Natural killer cell (primary cell): ENCODE results near the gene YPEL1. TPM values are rescaled to one million over a fixed set of nuclear protein-coding genes. Genes with fewer than 3 reads are reported as not detected.
A peak's percentile ranks its signal among the peaks of the same experiment; 100 is the strongest.
"Not testable (repeated sequence)": the region's sequence is repeated elsewhere in the genome, so short reads cannot be mapped to it uniquely, and the experiment has no call there.

Experiments used
- ATAC-seq, 3 donors: fragments of 150-1000 bp in 2 of 3; fragments of 200-7000 bp in 1 of 3; cut with Tn5 transposase; 1 replicate in 1 of 3; 2 replicates in 2 of 3; pipeline ENCODE4 v1.10.0; 2021; ENCODE audit warnings: mild to moderate bottlenecking in 2 of 3, moderate library complexity in 2 of 3
- DNase-seq, 2 donors: peaks; one replicate each; pipeline versions ENCODE4 v3.0.0 to v3.0.0-alpha.2; 2013 to 2021; ENCODE audit warnings: mixed read lengths in 1 of 2
- H3K27ac ChIP-seq: one replicate; pipeline ENCODE4 v1.5.1; 2013; ENCODE audit warnings: mild to moderate bottlenecking, low read length
- H3K27me3 ChIP-seq: one replicate; pipeline ENCODE4 v1.6.1; 2013; ENCODE audit warnings: low read length; ENCODE audit not compliant: control insufficient read depth, insufficient read depth
- H3K36me3 ChIP-seq: one replicate; pipeline ENCODE4 v1.6.1; 2013; ENCODE audit warnings: low read length; ENCODE audit not compliant: control insufficient read depth, insufficient read depth
- H3K4me1 ChIP-seq: one replicate; pipeline ENCODE4 v1.6.1; 2013; ENCODE audit warnings: low read length; ENCODE audit not compliant: control insufficient read depth, insufficient read depth
- H3K4me3 ChIP-seq: one replicate; pipeline ENCODE4 v1.5.1; 2013; ENCODE audit warnings: low read length
- H3K9me3 ChIP-seq: one replicate; pipeline ENCODE4 v1.6.1; 2013; ENCODE audit warnings: low read length; ENCODE audit not compliant: control insufficient read depth, insufficient read depth
- H3K27ac Mint-ChIP-seq, 2 donors: one replicate each; pipeline ENCODE4 v1.8.0; 2022; ENCODE audit warnings: mild to moderate bottlenecking in 2 of 2, mixed read lengths in 2 of 2, moderate library complexity in 1 of 2
- H3K27me3 Mint-ChIP-seq, 2 donors: one replicate each; pipeline ENCODE4 v1.8.0; 2022; ENCODE audit warnings: low read depth in 2 of 2, mixed read lengths in 2 of 2
- H3K36me3 Mint-ChIP-seq: one replicate; pipeline ENCODE4 v1.8.0; 2022; ENCODE audit warnings: mixed read lengths
- H3K4me1 Mint-ChIP-seq, 2 donors: one replicate each; pipeline ENCODE4 v1.8.0; 2022; ENCODE audit warnings: mixed read lengths in 2 of 2
- H3K4me3 Mint-ChIP-seq: one replicate; pipeline ENCODE4 v1.8.0; 2022; ENCODE audit warnings: mild to moderate bottlenecking, moderate library complexity, mixed read lengths
- H3K9me3 Mint-ChIP-seq, 2 donors: one replicate each; pipeline ENCODE4 v1.8.0; 2022; ENCODE audit warnings: mixed read lengths in 2 of 2
- CTCF ChIP-seq: fragments of 200-600 bp; IDR thresholded peaks from one replicate; pipeline ENCODE4 v1.8.0; 2022; ENCODE audit warnings: antibody characterized with exemption
- WGBS: methylation state at CpG from one replicate; pipeline ENCODE4 v1.1.7; 2013; ENCODE audit warnings: missing lambda C conversion rate; ENCODE audit not compliant: insufficient coverage; 5-methylcytosine and 5-hydroxymethylcytosine counted together
- intact Hi-C: fragments of 100-400 bp; cut with micrococcal nuclease; formaldehyde crosslinking; loops from one replicate; pipeline ENCODE4 v1.14.2; 2022
- total RNA-seq, 4 donors: library from RNA; stranded (reverse); fragments of 120-200 nt in 1 of 4; gene quantifications; one replicate each; pipeline versions ENCODE4 v1.2.3 to v1.2.4, GENCODE V29; 2013 to 2022

The YPEL1 gene
- total RNA-seq, 3 donors from 2014 or later (not counting 1 experiment from before 2014, with no cell fraction given): 59.9 to 86.3 (median 68.8) TPM

- Mint-ChIP-seq H3K27me3 (no peaks in the 10 kb centered on the region), H3K4me3 (no peak overlapping the region), H3K4me1 (peaks cover 36% of the 10 kb centered on the region in 2 donors), H3K9me3 (no peaks in the 10 kb centered on the region), H3K36me3 (no peaks in the 10 kb centered on the region), H3K27ac (peak overlapping the region; percentile 60 to 76)
- no peaks in the 10 kb centered on the region for H3K9me3 ChIP-seq
- no peak overlapping the region for H3K4me3 ChIP-seq
- intact Hi-C loops: no loop called here
- peaks cover 14% of the 10 kb centered on the region for H3K36me3 ChIP-seq
- no peak for TF ChIP-seq CTCF
- no peak overlapping the region for H3K27ac ChIP-seq
- H3K4me1 ChIP-seq: peaks cover 16% of the 10 kb centered on the region
- DNase-seq (no peak), ATAC-seq (no peak)
- H3K27me3 ChIP-seq: no peaks in the 10 kb centered on the region
- WGBS: 96% methylated on average over 19 of the region's 19 CpGs
Measured at GRCh38 chr22:21725956-21726649, 9.5 kb downstream of the YPEL1 start.

- not testable (repeated sequence) for ATAC-seq, H3K27me3 Mint-ChIP-seq
- 98% methylated on average over 3 of the region's 3 CpGs for WGBS
Measured at GRCh38 chr22:21724496-21724895, 11.1 kb downstream of the YPEL1 start.

GRCh38 chr22:21721195-21721852, 14.3 kb downstream of the YPEL1 start:
- DNase-seq, H3K9me3 Mint-ChIP-seq, H3K27me3 Mint-ChIP-seq, H3K9me3 ChIP-seq, H3K36me3 Mint-ChIP-seq, H3K4me3 ChIP-seq, intact Hi-C loops, ATAC-seq, H3K27me3 ChIP-seq, H3K4me3 Mint-ChIP-seq, H3K27ac ChIP-seq, H3K36me3 ChIP-seq: not testable (repeated sequence)
- H3K4me1 Mint-ChIP-seq: peaks cover 28 to 37% of the 10 kb centered on the region in 2 donors
- WGBS: 86% methylated on average over 14 of the region's 15 CpGs
- peak overlapping the region in 1 of 2 donors; percentile 34 for H3K27ac Mint-ChIP-seq
- H3K4me1 ChIP-seq: peaks cover 11% of the 10 kb centered on the region

More at GRCh38 chr22:21724496-21724895, 11.1 kb downstream of the YPEL1 start:
- DNase-seq, H3K4me3 ChIP-seq, H3K36me3 ChIP-seq, H3K27ac ChIP-seq, H3K36me3 Mint-ChIP-seq, intact Hi-C loops, H3K27ac Mint-ChIP-seq, H3K9me3 Mint-ChIP-seq, H3K4me3 Mint-ChIP-seq, H3K27me3 ChIP-seq, H3K9me3 ChIP-seq: not testable (repeated sequence)
- peaks cover 16% of the 10 kb centered on the region for H3K4me1 ChIP-seq
- peaks cover 26% of the 10 kb centered on the region in 2 donors for H3K4me1 Mint-ChIP-seq

GRCh38 chr22:21720191-21720859, 15.3 kb downstream of the YPEL1 start:
- peaks cover 23 to 32% of the 10 kb centered on the region in 2 donors for H3K4me1 Mint-ChIP-seq
- H3K27me3 Mint-ChIP-seq, intact Hi-C loops, H3K4me3 ChIP-seq, ATAC-seq, DNase-seq, H3K36me3 ChIP-seq, H3K9me3 Mint-ChIP-seq, H3K27ac ChIP-seq, H3K4me1 ChIP-seq, H3K27ac Mint-ChIP-seq, H3K27me3 ChIP-seq, H3K4me3 Mint-ChIP-seq, H3K9me3 ChIP-seq, H3K36me3 Mint-ChIP-seq: not testable (repeated sequence)
- WGBS: 94% methylated on average over 10 of the region's 10 CpGs
